AG04450 (cell line): ENCODE measurements around the gene SH3GL3. TPM values are rescaled to one million over a fixed set of nuclear protein-coding genes. Genes with fewer than 3 reads are reported as not detected.

Source experiments
- CTCF ChIA-PET: fragments of 300-600, 350-600 bp; formaldehyde crosslinking; extraction: SDS; loops from one replicate; lab custom pipeline; 2022; ENCODE audit warnings: antibody characterized with exemption, inconsistent platforms; lab: Charles Lee
- POLR2A ChIA-PET: fragments of 350-600 bp; formaldehyde crosslinking; extraction: SDS; loops from one replicate; lab custom pipeline; 2021; ENCODE audit warnings: antibody characterized with exemption, inconsistent platforms; lab: Yijun Ruan, JAX
- DNase-seq: peaks from one replicate; pipeline ENCODE4 v3.0.0-alpha.2; 2011; ENCODE audit warnings: low read depth, low spot score
- H3K27ac ChIP-seq: one replicate; pipeline ENCODE4 v1.5.1; 2012; ENCODE audit warnings: low read depth, low read length, control low read depth
- H3K27me3 ChIP-seq: one replicate; pipeline ENCODE4 v1.6.0; 2012; ENCODE audit warnings: low read length; ENCODE audit not compliant: control insufficient read depth, insufficient read depth
- H3K4me3 ChIP-seq: 2 replicates; pipeline ENCODE4 v1.5.1; 2011; ENCODE audit warnings: mild to moderate bottlenecking, low read depth, low read length, control low read depth
- H3K9me3 ChIP-seq: 2 replicates; pipeline ENCODE4 v1.5.1; 2012; ENCODE audit warnings: low read length; ENCODE audit not compliant: control insufficient read depth, insufficient read depth
- polyA plus RNA-seq: library from polyadenylated mRNA; depleted of rRNA; stranded (reverse); fragments of >200 nt; gene quantifications from 2 replicates; pipeline ENCODE4 v1.2.3, GENCODE V29; 2011
- TF ChIP-seq, protein P1 (sequence below): IDR thresholded peaks from 2 replicates; pipeline ENCODE4 v1.5.1; 2011; ENCODE audit warnings: low read depth, low read length, control low read depth, inconsistent platforms

Gene SH3GL3
- polyA plus RNA-seq, 1 experiment, result not detected

- DNase-seq, result no peak
- Histone ChIP-seq H3K27ac (no peak overlapping the region), H3K9me3 (no peaks in the 10 kb centered on the region), H3K27me3 (no peaks in the 10 kb centered on the region), H3K4me3 (no peak overlapping the region)
- POLR2A ChIA-PET, result no interaction called here
- CTCF ChIA-PET, result no interaction called here
- TF ChIP-seq, protein P1, sequence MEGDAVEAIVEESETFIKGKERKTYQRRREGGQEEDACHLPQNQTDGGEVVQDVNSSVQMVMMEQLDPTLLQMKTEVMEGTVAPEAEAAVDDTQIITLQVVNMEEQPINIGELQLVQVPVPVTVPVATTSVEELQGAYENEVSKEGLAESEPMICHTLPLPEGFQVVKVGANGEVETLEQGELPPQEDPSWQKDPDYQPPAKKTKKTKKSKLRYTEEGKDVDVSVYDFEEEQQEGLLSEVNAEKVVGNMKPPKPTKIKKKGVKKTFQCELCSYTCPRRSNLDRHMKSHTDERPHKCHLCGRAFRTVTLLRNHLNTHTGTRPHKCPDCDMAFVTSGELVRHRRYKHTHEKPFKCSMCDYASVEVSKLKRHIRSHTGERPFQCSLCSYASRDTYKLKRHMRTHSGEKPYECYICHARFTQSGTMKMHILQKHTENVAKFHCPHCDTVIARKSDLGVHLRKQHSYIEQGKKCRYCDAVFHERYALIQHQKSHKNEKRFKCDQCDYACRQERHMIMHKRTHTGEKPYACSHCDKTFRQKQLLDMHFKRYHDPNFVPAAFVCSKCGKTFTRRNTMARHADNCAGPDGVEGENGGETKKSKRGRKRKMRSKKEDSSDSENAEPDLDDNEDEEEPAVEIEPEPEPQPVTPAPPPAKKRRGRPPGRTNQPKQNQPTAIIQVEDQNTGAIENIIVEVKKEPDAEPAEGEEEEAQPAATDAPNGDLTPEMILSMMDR, result no peak
These were observed 157.4 kb downstream of the SH3GL3 start for GRCh38 chr15:83604549-83604948.

- no peak overlapping the region for H3K4me3 ChIP-seq
- ChIA-PET CTCF (no interaction called here), POLR2A (no interaction called here)
- no peak overlapping the region for H3K27ac ChIP-seq
- no peaks in the 10 kb centered on the region for H3K27me3 ChIP-seq
- H3K9me3 ChIP-seq, result no peaks in the 10 kb centered on the region
- TF ChIP-seq, protein P1, result no peak
- no peak for DNase-seq
These were observed 158.2 kb downstream of the SH3GL3 start for GRCh38 chr15:83605111-83605945.

DNA sequence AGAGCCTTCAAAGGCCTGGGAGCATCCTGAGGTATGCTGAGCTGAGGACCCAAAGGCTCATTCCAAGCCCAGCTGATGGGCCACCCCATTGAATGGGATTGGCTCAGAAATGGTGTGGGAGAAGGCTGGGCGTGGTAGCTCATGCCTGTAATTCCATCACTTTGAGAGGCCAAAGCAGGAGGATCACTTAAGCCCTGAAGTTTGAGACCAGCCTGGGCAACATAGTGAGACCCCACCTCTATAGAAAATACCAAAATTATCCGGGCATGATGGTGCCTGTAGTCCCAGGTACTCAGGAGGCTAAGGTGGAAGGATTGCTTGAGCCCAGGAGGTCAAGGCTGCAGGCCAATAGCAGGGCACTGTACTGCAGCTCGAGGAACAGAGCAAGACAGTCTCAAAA lies 163.0 kb downstream of the SH3GL3 start:
- Histone ChIP-seq H3K9me3 (no peaks in the 10 kb centered on the region), H3K4me3 (no peak overlapping the region), H3K27me3 (no peaks in the 10 kb centered on the region), H3K27ac (no peak overlapping the region)
- TF ChIP-seq, protein P1, result no peak
- ChIA-PET CTCF (no interaction called here), POLR2A (no interaction called here)
- no peak for DNase-seq

DNA sequence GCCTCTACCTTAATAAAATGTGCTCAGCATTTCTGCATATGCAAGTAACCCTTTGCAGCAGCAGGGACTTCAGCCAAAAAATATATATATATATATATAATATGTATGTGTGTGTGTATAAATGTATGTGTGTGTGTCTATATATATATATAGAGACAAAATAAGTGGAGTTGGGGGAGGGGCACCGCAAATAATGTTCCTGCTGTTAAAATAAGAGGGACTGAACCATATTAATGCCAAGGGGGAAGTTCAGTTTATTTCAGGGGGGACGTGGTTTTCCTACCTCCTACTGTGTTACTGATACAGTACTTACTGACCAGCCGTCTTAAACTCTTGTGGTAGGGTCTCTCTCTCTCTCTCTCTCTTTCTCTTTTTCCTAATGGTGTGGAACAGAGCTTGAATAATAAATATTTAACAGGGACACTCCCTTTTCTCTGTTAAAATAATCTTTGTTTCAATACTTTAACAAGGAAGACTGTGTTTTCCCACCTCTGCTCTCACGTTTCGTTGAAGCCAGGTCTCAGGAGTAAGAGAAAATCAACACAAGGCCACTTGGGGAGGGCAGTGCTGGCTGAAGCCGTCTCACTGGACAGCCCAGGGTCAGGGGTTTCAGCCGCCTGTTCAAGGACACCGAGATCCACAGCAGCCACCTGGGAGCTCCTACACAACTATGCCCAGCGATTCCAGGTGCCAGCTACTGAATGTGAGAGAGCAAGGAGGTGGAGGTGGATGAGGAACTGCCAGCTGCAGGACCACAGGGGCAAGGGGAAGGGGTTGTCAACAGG lies 164.0 kb downstream of the SH3GL3 start:
- Histone ChIP-seq H3K27me3 (no peaks in the 10 kb centered on the region), H3K9me3 (no peaks in the 10 kb centered on the region), H3K4me3 (no peak overlapping the region), H3K27ac (no peak overlapping the region)
- TF ChIP-seq, protein P1, result no peak
- ChIA-PET POLR2A (interaction anchor here (0.8 kb wide), 1 partner anchor 91 kb away, joined by 3 read pairs; no protein-coding TSS in a partner anchor), CTCF (no interaction called here)
- DNase-seq, result no peak

GRCh38 chr15:83612226-83612625 lies 165.1 kb downstream of the SH3GL3 start:
- Histone ChIP-seq H3K27ac (no peak overlapping the region), H3K27me3 (no peaks in the 10 kb centered on the region), H3K9me3 (no peaks in the 10 kb centered on the region), H3K4me3 (no peak overlapping the region)
- TF ChIP-seq, protein P1, result no peak
- DNase-seq, result no peak
- ChIA-PET POLR2A (no interaction called here), CTCF (no interaction called here)
